Measurements from ENCODE around the gene GPRIN1.

The GPRIN1 gene

GRCh38 chr5:176609724-176610434 is at the start of gene GPRIN1:
GPRIN1 (minus strand) TSS chr5:176610156; CDS start chr5:176599834, 10,322 bp downstream.
- peak in 30 of 56 donors; percentile 12 to 77 (median 33) for DNase-seq

- no peak for DNase-seq
Observed at GRCh38 chr5:176659512-176659839, 49.5 kb upstream of the GPRIN1 start.

- DNase-seq, result no peak
Observed at GRCh38 chr5:176658817-176659511, 49.0 kb upstream of the GPRIN1 start.

- DNase-seq, result peak in 50 of 56 donors; percentile 11 to 83 (median 40)
Observed at GRCh38 chr5:176658007-176658599, 48.1 kb upstream of the GPRIN1 start.

GRCh38 chr5:176656467-176656990 is 46.6 kb upstream of the GPRIN1 start:
- no peak for DNase-seq

- DNase-seq, result no peak
Observed at GRCh38 chr5:176654856-176655255, 44.9 kb upstream of the GPRIN1 start.

GRCh38 chr5:176653401-176654385 is 43.7 kb upstream of the GPRIN1 start:
- DNase-seq, result peak in 25 of 56 donors; percentile 11 to 72 (median 38)

- DNase-seq, result peak in 28 of 56 donors; percentile 3 to 66 (median 30)
Observed at GRCh38 chr5:176652136-176652535, 42.2 kb upstream of the GPRIN1 start.

- no peak for DNase-seq
Observed at GRCh38 chr5:176651472-176651980, 41.6 kb upstream of the GPRIN1 start.

- DNase-seq, result peak in 22 of 56 donors; percentile 8 to 72 (median 28)
Observed at GRCh38 chr5:176650354-176650884, 40.5 kb upstream of the GPRIN1 start.

GRCh38 chr5:176648474-176649194 is 38.7 kb upstream of the GPRIN1 start:
- DNase-seq, result peak in 1 of 56 donors; percentile 49

GRCh38 chr5:176647843-176648473 is 38.0 kb upstream of the GPRIN1 start:
- peak in 10 of 56 donors; percentile 11 to 67 (median 36) for DNase-seq

- DNase-seq, result peak; percentile 80 to 100 (median 99)
Observed at GRCh38 chr5:176647030-176647842, 37.3 kb upstream of the GPRIN1 start, which contains the start of gene TSPAN17. TSPAN17 (plus strand) TSS chr5:176647484; CDS start chr5:176647616, 132 bp downstream.

GRCh38 chr5:176646707-176647029 is 36.7 kb upstream of the GPRIN1 start:
- no peak for DNase-seq

- DNase-seq, result no peak
Observed at GRCh38 chr5:176646049-176646706, 36.2 kb upstream of the GPRIN1 start.

- no peak for DNase-seq
Observed at GRCh38 chr5:176644878-176645670, 35.1 kb upstream of the GPRIN1 start.

GRCh38 chr5:176644294-176644693 is 34.3 kb upstream of the GPRIN1 start:
- DNase-seq, result no peak

Measured in nucleus accumbens (tissue), 56 donors.